Daoy (cell line): ENCODE results near the gene BRINP3. TPM values are rescaled to one million over a fixed set of nuclear protein-coding genes. Genes with fewer than 3 reads are reported as not detected.
"Not testable (repeated sequence)": the region's sequence is repeated elsewhere in the genome, so short reads cannot be mapped to it uniquely, and the experiment has no call there.

Source experiments
- DNase-seq: peaks from one replicate; pipeline ENCODE4 v3.0.0-alpha.2; 2015; ENCODE audit warnings: low read depth
- total RNA-seq: library from RNA; depleted of rRNA; stranded (reverse); fragments of >200 nt; shearing (Covaris generic); gene quantifications from 2 replicates; pipeline ENCODE4 v1.2.3, GENCODE V29; 2014

The BRINP3 gene
- total RNA-seq, 1 experiment from 2014 or later, result not detected

GRCh38 chr1:190179817-190180216 lies 297.8 kb downstream of the BRINP3 start:
- DNase-seq, result peak; percentile 15

DNA sequence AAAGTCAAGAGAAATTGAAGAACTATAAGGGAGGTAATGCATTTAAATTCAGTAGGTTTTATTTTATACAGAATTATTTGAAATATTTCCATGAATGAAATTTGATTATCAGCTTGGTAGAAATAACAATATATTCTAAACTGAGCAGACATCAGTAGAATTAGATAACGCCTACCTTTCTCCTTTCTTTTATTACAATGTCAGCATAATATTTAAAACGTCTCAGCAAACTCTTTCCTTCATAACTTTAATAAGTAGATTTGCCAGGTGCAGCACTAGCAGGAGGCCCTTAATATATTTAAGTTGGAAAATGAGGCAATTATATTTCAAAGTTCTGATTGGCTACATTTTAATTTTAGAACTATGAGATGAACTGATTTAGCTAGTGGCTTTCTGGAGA lies 298.8 kb downstream of the BRINP3 start:
- DNase-seq, result no peak

- no peak for DNase-seq
These were observed 300.1 kb downstream of the BRINP3 start for GRCh38 chr1:190177555-190177954.

DNA sequence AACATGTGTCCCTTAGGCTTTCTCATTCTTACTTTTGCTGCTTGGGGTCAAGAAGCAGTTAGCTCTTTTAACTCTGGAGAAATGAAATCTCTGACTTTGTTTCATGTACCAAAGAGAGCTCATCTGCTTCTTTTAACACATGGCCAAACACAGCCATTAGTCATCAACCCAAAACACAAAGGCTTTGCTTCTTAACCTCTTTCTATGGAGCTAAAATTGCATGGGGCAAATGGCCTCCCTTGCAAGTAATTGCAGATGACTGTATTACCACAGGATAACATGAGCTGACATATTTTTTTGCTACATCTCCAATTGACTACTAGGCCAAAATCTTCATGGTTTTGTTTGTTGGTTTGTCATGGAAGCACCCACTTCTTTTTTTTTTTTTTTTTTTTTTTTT lies 300.9 kb downstream of the BRINP3 start:
- peak; percentile 25 for DNase-seq

GRCh38 chr1:190175320-190175719 lies 302.3 kb downstream of the BRINP3 start:
- DNase-seq, result no peak

DNA sequence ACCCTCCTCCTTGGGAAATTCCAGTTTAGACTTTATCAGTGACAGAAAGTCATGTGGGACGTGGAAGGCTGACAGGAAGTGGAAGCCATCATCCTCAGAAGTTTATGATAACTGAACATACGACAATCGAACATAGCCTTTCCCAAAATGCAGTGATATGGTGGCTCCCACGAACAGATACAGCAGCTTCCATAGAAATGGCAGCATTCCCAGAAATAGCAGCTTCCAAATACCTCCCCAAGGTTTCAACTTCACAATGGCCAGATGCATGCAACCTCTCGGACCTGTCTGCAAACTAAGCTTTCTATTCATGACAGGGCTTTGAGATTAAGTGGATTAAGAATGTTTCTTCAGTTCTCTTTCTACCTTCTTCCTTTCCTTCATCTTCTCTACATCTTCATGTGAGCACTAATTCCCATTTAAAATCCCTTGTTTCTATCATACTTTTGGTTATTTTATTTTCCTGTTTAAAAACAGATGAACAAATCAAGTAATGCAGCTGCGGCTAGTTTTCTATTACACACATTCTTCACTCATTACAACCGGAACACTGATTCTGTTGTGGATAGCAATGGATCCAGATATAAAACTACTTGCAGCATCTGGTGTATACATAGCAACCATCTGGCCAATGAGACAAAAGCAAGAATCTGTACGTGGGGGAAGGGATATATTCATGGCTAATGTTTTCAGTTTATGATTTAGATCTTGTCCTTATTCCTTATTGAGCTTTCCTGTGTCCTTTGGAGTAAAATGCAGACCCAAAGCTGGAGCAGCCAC lies 304.8 kb downstream of the BRINP3 start:
- DNase-seq, result peak; percentile 11

DNA sequence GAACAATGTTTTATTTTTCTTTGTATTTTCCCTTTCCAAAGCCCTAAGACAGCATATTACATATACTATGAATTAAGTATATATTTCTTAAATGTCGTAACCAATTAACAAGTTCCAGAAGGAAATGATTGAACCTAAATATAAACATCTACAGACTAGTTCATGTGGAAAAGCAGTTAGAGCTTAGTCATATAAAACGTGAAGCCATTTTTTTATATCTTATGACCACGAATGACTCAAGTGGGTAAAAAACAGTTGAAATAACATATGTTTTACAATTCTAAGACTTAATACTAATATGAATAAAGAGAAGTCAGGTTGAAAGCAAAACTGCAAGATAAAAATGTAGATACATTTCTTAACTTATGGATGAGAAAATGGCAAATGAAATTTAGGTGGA lies 307.3 kb downstream of the BRINP3 start:
- peak; percentile 4 for DNase-seq

- peak; percentile 7 for DNase-seq
These were observed 308.2 kb downstream of the BRINP3 start for GRCh38 chr1:190169311-190170067.

- no peak for DNase-seq
These were observed 308.8 kb downstream of the BRINP3 start for GRCh38 chr1:190168893-190169280.

DNA sequence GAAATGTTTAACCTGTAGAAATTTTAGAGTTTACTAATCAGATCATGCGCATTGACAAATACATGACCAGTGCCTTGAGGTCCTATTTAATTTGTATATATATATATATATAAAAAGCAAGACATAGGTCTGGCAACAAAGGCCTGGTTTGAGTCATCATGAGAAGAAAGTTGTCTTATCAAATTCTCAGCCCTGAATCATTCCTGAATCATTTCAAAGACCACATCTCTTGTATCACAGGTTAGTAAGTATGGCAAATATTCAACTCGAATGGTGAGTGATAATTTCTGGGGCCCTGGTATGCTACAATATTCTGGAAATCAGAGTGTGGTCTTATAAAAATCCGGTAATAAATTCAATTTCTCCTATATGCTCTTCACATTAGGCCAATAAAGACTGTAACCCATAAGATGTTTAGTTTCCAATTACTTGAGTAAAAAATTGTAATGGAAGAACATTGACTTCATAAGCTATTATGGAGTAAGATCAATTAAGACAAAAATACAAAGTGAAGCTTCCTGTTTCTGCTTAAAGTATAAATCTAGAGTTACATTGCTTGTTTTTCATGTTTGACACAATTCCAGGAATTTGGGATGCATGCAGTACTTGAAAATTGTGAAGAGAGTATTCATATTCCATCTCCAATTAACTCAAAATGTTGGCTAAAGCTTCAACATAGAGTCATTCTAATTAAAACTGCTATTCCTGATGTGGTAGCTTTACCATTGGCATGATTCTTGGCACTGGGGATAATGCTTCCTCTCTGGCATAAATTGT lies 309.4 kb downstream of the BRINP3 start:
- DNase-seq, result peak; percentile 66

DNA sequence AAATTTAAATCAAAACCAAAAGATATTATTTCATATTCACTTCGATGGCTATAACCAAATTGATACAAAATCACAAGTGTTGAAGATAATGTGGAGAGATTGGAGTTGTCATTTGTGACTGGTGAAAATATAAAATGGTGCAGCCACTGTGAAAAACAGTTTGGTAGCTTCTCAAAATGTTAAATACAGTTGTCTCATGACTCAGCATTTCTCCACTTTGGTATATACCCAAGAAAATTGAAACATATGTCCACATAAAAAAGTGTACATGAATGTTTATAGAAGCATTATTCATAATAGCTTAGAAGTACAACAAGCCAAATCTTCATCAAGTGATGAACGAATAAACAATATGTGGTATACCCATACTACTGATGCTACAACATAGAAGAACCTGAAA lies 318.5 kb downstream of the BRINP3 start:
- DNase-seq, result no peak

- DNase-seq, result no peak
These were observed 322.9 kb downstream of the BRINP3 start for GRCh38 chr1:190154744-190155143.

DNA sequence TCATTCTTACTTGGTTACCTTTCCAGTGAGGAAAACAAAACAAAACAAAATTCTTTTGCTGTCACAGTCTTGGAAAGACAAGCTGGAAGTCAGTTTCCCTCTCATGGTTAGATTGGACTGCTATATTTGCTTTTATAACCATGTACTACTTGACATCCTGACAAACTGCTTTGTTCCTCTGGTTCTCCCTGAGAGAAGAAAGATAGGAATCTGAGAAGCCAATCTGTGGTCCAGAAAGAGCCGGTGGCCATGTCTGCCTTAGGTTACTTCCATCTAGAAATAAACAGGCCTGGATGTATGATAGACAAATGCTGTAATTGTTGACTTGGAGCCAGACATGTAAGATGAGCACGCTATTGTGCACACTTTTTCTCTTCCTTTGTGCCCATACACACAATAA lies 330.0 kb downstream of the BRINP3 start:
- DNase-seq, result no peak

- no peak for DNase-seq
These were observed 333.0 kb downstream of the BRINP3 start for GRCh38 chr1:190144650-190145049.

- DNase-seq, result no peak
These were observed 337.0 kb downstream of the BRINP3 start for GRCh38 chr1:190140644-190141043.

DNA sequence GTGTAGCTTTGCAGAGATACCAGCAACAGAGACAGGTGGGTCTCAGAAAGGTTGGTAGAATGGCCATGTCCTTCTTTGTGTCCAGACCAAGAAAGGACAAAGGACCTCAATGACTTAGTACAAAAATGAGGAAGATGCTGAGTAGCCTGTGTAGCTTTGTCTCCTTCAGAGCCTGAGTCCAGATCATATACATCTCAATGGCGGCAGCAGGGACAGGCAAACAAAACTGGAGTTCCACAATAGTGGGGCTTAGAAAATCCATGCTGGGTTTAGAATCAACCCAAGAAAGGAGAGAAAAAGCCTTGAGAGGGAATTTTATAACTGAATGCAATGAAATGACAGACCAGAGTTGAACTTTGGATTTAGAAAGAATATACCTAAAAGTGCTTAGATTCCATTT lies 339.0 kb downstream of the BRINP3 start:
- no peak for DNase-seq

DNA sequence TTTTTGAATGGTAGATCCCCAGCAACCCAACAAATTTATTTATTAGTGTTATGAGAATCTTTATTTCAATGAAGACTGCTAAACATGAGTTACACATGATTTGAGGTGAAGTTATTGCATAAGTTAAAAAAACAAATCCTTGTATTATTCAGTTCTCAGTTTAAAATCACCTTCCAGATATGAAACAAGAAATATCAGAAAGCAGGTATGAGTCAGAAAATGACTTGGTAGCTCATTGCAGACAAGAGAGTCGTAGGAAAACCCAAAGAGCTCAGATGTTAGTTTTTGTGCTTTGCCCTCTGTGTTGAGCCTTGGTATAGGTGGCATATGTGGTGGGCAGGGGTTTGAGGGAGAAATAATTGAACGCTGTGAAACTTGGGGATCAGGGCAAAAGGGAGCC lies 339.4 kb downstream of the BRINP3 start:
- DNase-seq, result no peak

GRCh38 chr1:190129366-190129765 lies 348.3 kb downstream of the BRINP3 start:
- DNase-seq, result no peak

DNA sequence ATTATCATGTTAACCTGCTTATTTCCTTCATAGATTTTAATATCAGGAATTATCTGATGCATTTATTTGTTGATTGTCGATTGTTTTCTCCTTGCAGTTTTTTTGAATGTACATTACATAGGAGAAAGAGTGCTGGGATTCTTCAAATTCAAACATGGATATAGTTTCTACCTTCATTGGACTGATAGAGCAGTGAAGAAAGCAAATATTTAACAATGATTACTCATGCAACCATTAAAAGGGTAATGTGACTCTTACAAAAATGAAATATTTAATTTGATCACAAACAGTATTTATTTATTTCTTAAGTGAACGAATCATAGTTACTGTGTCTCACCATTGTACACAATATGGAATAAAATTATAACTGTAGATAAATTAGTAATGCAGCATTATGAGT lies 350.9 kb downstream of the BRINP3 start:
- no peak for DNase-seq

DNA sequence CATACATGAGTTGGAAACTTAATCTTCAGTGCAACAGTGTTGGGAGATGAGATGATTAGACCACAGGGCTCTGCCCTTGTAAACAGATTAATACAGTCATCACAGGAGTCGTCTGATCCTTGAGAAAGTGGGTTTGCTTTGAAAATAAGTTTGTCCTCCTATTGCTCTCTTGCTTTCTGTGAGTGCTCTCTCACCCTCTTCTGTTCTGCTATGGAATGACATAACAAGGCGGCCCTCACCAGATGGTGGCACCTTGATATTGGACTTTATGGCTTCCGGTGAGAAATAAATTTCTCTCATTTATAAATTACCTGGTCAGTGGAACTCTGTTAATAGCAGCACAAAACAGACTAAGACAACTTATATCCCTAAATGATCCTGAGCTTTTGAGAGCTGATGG lies 353.6 kb downstream of the BRINP3 start:
- no peak for DNase-seq

DNA sequence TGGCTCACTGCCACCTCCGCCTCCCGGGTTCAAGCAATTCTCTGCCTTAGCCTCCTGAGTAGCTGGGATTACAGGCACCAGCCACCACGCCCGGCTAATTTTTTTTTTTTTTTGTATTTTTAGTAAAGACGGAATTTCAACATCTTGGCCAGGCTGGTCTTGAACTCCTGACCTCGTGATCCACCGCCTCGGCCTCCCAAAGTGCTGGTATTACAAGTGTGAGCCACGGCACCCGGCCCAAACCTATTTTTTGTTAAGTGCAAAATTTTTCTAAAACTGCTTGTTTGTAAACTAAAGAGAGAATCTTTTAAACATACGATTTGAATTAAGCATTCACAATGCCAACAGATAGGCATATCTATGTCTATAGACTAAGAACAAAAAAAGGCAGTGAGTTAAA lies 357.1 kb downstream of the BRINP3 start:
- not testable (repeated sequence) for DNase-seq

GRCh38 chr1:190119683-190120082 lies 358.0 kb downstream of the BRINP3 start:
- DNase-seq, result no peak

DNA sequence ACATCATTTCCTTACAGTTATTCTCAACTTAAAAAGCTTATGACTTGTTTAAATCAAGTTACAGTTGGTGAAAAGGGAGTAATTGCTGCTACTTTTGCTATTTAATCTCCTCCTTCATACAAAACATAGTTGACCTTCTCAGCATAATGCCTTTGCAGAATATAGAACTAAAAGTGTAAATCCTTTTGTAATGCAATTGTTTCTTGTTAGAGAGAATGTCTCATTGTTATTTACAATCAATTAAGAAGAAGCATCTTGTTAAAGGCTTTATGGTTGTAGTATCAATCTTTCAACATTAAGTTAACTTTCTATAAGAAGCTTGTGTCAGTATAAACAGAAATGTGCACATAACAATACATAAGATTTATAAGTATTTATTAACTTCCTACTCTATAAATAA lies 360.7 kb downstream of the BRINP3 start:
- no peak for DNase-seq
